Hematopoietic multipotent progenitor cell treated with erythropoietin and hydrocortisone succinate and interleukin-3 and kit ligand, for 8 days (in vitro differentiated cells): ENCODE results near the gene ESR1.
"Not testable (repeated sequence)": the region's sequence is repeated elsewhere in the genome, so short reads cannot be mapped to it uniquely, and the experiment has no call there.

Experiments
- DNase-seq: peaks from one replicate; pipeline ENCODE4 v3.0.0-alpha.2; 2015

ESR1 gene

GRCh38 chr6:152099446-152100182 is 292.1 kb downstream of the ESR1 start:
- no peak for DNase-seq

- DNase-seq, result peak; percentile 42
These were observed 292.7 kb downstream of the ESR1 start for GRCh38 chr6:152100183-152100618.

GRCh38 chr6:152107973-152108372 is 300.5 kb downstream of the ESR1 start:
- no peak for DNase-seq

GRCh38 chr6:152110886-152111820 is 303.7 kb downstream of the ESR1 start:
- DNase-seq, result no peak

- no peak for DNase-seq
These were observed 305.2 kb downstream of the ESR1 start for GRCh38 chr6:152112491-152113261.

- DNase-seq, result no peak
These were observed 310.0 kb downstream of the ESR1 start for GRCh38 chr6:152117156-152118133.

- DNase-seq, result no peak
These were observed 310.7 kb downstream of the ESR1 start for GRCh38 chr6:152118224-152118623.

GRCh38 chr6:152118678-152119077 is 311.2 kb downstream of the ESR1 start:
- DNase-seq, result no peak

- no peak for DNase-seq
These were observed 312.3 kb downstream of the ESR1 start for GRCh38 chr6:152119831-152120230.

GRCh38 chr6:152121910-152122309 is 314.4 kb downstream of the ESR1 start:
- DNase-seq, result no peak

- DNase-seq, result no peak
These were observed 315.0 kb downstream of the ESR1 start for GRCh38 chr6:152122434-152122833.

- no peak for DNase-seq
These were observed 315.6 kb downstream of the ESR1 start for GRCh38 chr6:152123076-152123475.

- DNase-seq, result peak; percentile 61
These were observed 317.1 kb downstream of the ESR1 start for GRCh38 chr6:152124429-152125074.

GRCh38 chr6:152127432-152128165 is 320.1 kb downstream of the ESR1 start:
- no peak for DNase-seq

- DNase-seq, result no peak
These were observed 322.2 kb downstream of the ESR1 start for GRCh38 chr6:152129691-152130151.

GRCh38 chr6:152130441-152130840 is 323.0 kb downstream of the ESR1 start:
- DNase-seq, result no peak

GRCh38 chr6:152135755-152136448 is 328.4 kb downstream of the ESR1 start:
- no peak for DNase-seq

- no peak for DNase-seq
These were observed 329.0 kb downstream of the ESR1 start for GRCh38 chr6:152136449-152136825.

- DNase-seq, result not testable (repeated sequence)
These were observed 330.9 kb downstream of the ESR1 start for GRCh38 chr6:152138344-152138743.

- DNase-seq, result no peak
These were observed 334.6 kb downstream of the ESR1 start for GRCh38 chr6:152142105-152142504.
